GM19240 (cell line): Measurements from ENCODE around the gene PMEPA1.

Source experiments
- DNase-seq: peaks from one replicate; pipeline ENCODE4 v3.0.0; 2011; ENCODE audit warnings: low spot score; ENCODE audit not compliant: insufficient read length

The PMEPA1 gene

DNA sequence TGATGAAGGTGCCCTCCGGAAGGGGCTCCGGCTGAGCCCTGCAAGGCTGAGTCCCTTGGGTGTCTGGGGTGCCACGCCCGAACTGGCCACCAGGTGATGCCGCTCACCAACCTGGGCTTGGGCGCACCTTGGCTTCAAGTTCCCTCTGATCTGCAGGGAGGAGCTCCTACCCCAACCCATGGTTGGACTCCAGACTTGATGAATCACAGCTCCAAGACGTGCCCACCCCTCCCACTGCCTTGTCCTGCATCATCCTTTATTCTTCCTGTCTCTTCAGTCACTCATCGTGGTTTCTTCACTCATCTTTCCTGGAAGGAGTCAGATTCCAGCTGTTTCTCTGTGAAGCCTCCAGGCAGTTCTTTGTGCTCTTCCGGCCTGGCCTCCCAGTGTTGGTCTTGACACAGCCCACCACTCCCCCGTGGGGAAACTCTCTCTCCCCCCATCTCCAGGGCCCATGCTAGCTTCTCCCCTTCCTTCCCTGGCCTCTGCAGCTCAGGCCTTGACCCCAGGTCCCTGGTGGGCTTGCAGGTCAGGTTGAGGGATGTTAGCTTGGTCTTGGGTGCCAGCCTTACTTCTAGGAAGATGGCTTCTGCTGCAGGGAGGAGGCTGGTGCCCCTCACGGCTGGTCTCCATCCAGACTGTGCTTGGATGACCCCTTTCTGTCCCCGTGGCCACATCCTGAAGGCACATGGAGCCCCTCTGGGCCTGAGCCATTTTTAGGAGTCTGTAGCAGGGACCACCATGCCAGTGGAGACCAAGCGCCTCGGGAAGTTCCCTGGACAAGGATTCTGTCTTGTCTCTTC, 87.0 kb downstream of the PMEPA1 start:
- DNase-seq: peak; percentile 42

DNA sequence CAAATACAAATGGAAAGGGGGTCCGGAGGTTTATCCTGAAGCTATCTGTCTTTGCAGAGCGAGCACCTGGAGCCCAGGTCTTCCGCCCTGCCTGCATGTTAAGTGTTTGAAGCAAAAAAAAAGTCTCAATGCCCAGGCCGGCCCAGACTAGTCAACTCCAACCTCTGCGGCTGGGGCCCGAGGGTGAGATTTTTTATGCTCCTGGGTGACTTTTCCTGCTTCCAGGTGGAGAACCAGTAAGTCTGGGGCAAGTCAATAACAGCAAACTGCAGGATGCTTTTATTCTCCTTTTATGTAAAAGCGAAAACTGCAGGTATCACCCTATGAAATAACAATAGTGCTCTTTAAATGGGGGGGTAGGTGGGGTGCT, 87.6 kb downstream of the PMEPA1 start:
- DNase-seq: no peak

- no peak for DNase-seq
These were observed 88.2 kb downstream of the PMEPA1 start for GRCh38 chr20:57621421-57622200.

GRCh38 chr20:57620999-57621398, 88.8 kb downstream of the PMEPA1 start:
- DNase-seq: no peak

- DNase-seq: peak; percentile 79
These were observed 89.4 kb downstream of the PMEPA1 start, which contains the start of gene ZBP1 for GRCh38 chr20:57620274-57620990. Gene ZBP1, minus strand, starts transcription at chr20:57620426. Its CDS starts 131 bp downstream, at chr20:57620295.

DNA sequence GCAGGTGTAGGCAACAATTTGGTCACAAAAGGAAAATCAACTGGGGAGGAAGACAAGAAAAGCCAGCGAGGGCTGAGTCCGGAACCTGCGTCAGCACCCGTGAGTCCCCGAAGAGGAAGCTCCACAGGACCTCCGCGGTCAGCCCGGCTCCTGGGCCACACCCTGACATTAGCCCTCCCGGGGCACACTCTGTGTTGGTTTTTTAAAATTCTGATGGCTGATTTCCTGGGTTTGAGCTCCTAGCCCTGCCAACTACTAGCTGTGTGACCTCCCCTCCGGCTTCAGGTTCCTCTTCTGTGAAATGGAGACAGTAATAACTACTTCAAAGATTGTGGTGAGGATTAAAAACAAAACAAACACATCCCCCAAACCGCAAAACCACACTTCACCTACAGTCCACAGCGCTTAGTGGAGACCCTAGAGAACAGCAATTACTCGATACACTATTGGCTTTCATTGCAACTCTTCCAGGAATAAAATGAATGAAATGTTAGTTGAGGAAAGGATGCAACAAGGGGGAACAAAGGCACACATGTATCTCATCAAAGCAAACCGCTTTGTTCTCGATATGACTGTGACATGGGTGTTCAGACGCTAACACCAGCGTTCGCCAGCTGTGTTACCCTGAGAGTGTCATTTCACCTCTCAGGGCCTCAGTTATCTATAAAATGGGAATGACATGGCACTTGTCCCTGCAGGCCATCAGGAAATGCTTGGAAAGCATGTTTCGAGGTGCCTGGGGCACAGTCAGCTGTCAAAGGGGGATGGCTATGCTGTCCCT, 90.6 kb downstream of the PMEPA1 start:
- peak; percentile 38 for DNase-seq

DNA sequence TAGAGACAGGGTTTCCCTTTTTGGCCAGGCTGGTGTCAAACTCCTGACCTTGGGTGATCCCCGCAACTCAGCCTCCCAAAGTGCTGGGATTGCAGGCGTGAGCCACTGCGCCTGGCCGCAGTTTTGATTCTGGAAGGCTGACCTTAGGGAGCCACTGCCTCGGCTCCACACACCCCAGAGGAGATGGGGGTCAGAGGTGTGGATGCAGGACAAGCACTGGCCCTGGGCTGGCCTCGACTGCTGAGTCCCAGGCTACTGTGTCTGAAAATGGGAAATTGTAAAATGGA, 91.1 kb downstream of the PMEPA1 start:
- no peak for DNase-seq

DNA sequence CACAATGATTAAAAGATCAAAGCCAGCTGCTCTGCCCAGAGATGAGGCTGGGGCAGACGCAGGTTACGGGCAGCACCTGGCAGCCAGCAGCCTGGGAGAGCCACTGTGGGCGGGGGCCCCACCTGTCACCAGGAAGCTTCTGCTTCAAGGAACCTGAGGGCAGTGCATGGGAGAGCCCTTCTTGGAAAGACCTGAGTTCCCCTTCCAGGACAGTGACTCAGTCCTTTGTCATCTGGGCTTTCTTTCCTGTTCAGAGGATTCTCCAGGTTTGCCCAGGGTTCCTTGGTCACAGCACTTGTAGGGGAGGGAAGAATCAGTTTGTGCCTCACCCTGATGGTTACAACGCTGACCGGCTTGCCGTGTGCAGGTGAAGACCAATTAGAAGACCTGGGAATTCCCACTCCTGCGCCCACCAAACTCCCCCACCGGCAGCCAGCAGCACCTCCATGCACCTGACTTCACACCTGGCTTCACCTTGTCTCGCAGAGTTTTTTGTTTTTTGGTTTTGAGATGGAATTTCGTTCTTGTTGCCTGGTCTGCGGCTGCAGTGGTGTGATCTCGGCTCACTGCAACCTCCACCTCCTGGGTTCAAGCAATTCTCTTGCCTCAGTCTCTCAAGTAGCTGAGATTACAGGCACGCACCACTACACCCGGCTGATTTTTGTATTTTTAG, 91.6 kb downstream of the PMEPA1 start:
- no peak for DNase-seq

DNA sequence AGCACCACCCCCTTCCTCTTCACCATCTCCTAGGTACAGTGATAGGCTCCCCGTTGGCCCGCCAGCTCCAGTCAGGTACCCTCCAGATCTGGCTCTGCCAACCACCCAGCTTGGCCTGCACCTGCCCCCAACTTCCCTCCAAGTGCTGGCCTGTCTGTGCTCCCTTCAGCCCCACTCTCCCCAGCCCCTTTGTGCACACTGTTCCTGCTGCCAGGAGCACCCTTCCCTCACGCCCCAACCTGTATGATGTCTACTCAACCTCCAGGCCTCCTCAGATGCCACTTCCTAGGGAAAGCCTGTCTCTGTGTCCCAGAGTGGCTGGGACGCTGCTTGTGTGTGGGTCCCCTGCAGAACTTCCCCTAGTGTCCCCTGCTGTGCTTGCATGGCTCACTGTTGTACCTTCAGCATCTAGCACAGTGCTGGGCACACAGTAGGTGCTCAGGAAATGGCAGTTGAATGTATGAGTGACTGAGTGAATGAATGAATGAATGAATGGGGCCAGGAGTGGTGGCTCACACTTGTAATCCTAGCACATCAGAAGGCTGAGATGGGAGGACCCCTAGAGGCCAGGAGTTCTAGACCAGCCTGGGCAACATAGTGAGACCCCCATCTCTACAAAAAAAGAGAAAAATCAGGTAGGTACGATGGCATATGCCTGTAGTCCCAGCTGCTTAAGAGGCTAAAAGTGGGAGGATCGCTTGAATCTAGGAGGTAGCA, 92.6 kb downstream of the PMEPA1 start:
- no peak for DNase-seq

GRCh38 chr20:57616143-57616951, 93.5 kb downstream of the PMEPA1 start:
- DNase-seq: no peak

- no peak for DNase-seq
These were observed 94.4 kb downstream of the PMEPA1 start for GRCh38 chr20:57615445-57615811.

GRCh38 chr20:57614490-57615444, 95.0 kb downstream of the PMEPA1 start:
- no peak for DNase-seq

DNA sequence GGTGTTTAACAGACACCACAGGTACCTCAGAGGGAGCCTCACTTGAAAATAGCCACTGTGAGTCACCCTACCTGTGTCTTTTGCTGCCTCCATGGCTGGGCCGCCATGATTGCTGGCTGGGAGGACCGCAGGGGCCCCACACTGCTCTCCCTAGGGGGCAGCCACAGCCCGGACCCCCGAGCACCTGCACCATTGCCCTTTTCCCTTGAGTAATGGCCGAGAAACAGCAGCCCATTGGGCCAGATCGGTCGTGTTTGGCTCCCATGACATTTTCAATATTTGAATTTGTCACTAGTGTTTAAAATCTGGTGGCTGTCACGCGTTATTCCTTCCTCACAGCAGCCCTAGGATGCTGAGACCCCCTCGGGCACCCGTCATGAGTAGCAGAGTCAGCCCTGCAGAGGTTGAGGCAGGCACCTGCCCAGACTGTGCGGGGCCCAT, 96.3 kb downstream of the PMEPA1 start:
- no peak for DNase-seq

GRCh38 chr20:57612916-57613315, 96.9 kb downstream of the PMEPA1 start:
- no peak for DNase-seq

GRCh38 chr20:57612436-57612835, 97.4 kb downstream of the PMEPA1 start:
- no peak for DNase-seq

DNA sequence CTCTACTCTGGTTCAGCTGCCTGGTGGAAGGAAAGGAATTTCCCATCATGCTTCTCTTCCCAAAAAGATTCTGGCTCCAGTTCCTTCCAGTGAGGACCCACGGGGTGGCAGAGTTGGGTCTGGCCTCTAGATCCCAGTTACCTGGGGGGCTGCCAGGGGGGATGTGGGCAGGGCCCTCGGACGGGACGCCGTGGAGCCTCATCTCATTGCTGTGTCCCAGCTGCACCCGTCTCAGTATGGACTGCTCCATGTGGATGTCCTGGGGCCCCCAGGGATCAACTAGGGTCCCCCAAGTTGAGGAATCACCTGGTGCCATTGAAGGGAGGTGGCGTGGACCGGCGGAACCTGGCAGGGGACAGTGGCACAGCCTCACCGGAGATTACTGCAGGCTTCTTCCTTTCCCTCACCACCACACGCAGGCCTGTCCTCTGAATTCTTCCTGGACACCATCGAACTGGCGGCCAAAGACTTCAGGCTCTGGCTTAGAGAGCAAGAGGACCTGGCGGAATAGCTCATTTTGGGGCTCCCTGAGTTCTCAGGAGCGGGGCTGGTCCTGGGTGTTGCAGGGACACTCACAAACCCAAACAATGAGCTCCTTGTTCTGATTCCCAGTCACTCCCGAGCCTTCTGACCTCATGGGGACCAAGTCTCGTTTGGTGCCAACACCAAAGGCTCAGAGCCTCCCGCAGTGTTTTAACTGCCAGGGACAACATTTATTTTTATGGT, 98.1 kb downstream of the PMEPA1 start:
- no peak for DNase-seq

DNA sequence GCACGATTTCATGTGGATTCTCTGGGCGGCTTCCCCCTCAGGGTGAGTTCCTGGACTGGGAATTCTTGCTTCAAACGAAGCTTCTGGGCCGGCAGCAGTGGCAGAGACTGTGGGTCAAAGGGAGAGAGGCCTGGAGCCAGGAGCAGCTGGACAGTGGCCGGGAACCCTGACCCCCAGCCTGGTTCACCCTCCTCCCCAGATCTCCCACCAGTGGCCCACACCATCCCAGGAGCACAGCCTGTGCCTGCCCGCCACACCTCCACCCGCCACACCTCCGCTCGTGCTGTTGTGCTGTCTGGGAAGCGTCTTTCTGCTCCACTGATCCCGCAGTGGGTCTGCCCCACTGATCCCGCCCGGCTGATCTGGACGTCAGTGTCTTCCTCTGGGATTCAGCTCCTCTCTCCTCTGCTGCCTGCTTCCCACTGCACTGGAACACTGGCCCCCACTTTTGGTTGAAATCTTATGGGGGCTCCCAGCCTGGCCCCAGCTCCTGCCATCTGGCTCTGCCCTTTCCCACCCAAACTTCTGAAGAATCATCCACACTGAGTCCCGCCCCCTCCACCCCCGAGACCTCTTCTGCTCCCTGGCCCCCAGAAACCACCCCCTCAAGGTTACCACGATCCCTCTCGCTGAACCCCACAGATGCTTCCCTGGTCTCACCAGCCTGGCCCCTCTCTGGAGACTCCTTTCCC, 99.4 kb downstream of the PMEPA1 start:
- no peak for DNase-seq
